NCI-H345 treated with DMSO at 0.1 percent for 48 hours (cell line): ENCODE data around the gene CECR2.

Source experiments
- DNase-seq: peaks from one replicate; lab custom pipeline; 2025; ENCODE audit not compliant: unreplicated experiment; lab: John Stamatoyannopoulos, UW

The CECR2 gene

GRCh38 chr22:17590586-17590985 lies 221.3 kb downstream of the CECR2 start:
- DNase-seq: no peak

GRCh38 chr22:17592201-17592600 lies 222.9 kb downstream of the CECR2 start:
- no peak for DNase-seq

- DNase-seq: no peak
Observed at GRCh38 chr22:17596226-17596625, 227.0 kb downstream of the CECR2 start.

- no peak for DNase-seq
Observed at GRCh38 chr22:17597217-17597616, 228.0 kb downstream of the CECR2 start.

- DNase-seq: no peak
Observed at GRCh38 chr22:17598318-17598717, 229.1 kb downstream of the CECR2 start.

- DNase-seq: no peak
Observed at GRCh38 chr22:17601031-17601430, 231.8 kb downstream of the CECR2 start.

- DNase-seq: no peak
Observed at GRCh38 chr22:17603668-17604067, 234.4 kb downstream of the CECR2 start.

GRCh38 chr22:17606496-17606895 lies 237.2 kb downstream of the CECR2 start:
- DNase-seq: no peak
